PC-3 (cell line): ENCODE data around the gene CD151. TPM values are rescaled to one million over a fixed set of nuclear protein-coding genes. Genes with fewer than 3 reads are reported as not detected.

Experiments
- ATAC-seq: fragments of 200-7000 bp; cut with Tn5 transposase; 2 replicates; pipeline ENCODE4 v1.9.1; 2020; ENCODE audit warnings: mild to moderate bottlenecking, moderate library complexity
- BruUV-seq: library from RNA; stranded (reverse); fragments of 400-500 nt; replicated peaks from 2 replicates; lab custom pipeline; 2021; lab: Mats Ljungman, UMichigan
- CTCF ChIA-PET: fragments of 300-600 bp; sonication (Branson Sonifier 250); formaldehyde crosslinking; loops from one replicate; lab custom pipeline; 2022; ENCODE audit warnings: antibody characterized with exemption; lab: Charles Lee
- POLR2A ChIA-PET: fragments of 300-600 bp; sonication (Branson Sonifier 250); formaldehyde crosslinking; loops from one replicate; lab custom pipeline; 2022; ENCODE audit warnings: antibody characterized with exemption; ENCODE audit not compliant: unreplicated experiment; lab: Charles Lee
- DNase-seq: peaks from one replicate; pipeline ENCODE4 v3.0.0-alpha.2; 2015
- H2AFZ ChIP-seq: fragments of 300-600 bp; sonication (generic); 2 replicates; pipeline ENCODE4 v1.6.0; 2016; ENCODE audit warnings: antibody characterized with exemption, low read length
- H3F3A ChIP-seq: fragments of 300-600 bp; sonication (generic); one replicate; pipeline ENCODE4 v1.6.0; 2017; ENCODE audit warnings: antibody characterized with exemption, low read length, control low read depth, mild to moderate bottlenecking; ENCODE audit not compliant: unreplicated experiment
- H3K27ac ChIP-seq: fragments of 300-600 bp; sonication (generic); 2 replicates; pipeline ENCODE4 v1.5.1; 2016; ENCODE audit warnings: mild to moderate bottlenecking, low read length
- H3K27me3 ChIP-seq: fragments of 300-600 bp; sonication (generic); 2 replicates; pipeline ENCODE4 v1.6.1; 2016; ENCODE audit warnings: low read length, mixed read lengths
- H3K36me3 ChIP-seq: fragments of 300-600 bp; sonication (generic); 2 replicates; pipeline ENCODE4 v1.6.1; 2016; ENCODE audit warnings: low read depth, mixed run types, low read length, mixed read lengths
- H3K4me1 ChIP-seq: fragments of 300-600 bp; sonication (generic); 2 replicates; pipeline ENCODE4 v1.5.1; 2016; ENCODE audit warnings: low read length; ENCODE audit not compliant: insufficient read depth
- H3K4me2 ChIP-seq: fragments of 300-600 bp; sonication (generic); 2 replicates; pipeline ENCODE4 v1.6.0; 2016; ENCODE audit warnings: low read length
- H3K4me3 ChIP-seq: fragments of 300-600 bp; sonication (generic); 2 replicates; pipeline ENCODE4 v1.5.1; 2016; ENCODE audit warnings: mild to moderate bottlenecking, low read length, mixed read lengths
- H3K79me2 ChIP-seq: fragments of 300-600 bp; sonication (generic); 2 replicates; pipeline ENCODE4 v1.6.1; 2017; ENCODE audit warnings: low read length, mixed read lengths
- H3K9ac ChIP-seq: fragments of 300-600 bp; sonication (generic); 2 replicates; pipeline ENCODE4 v1.6.0; 2016; ENCODE audit warnings: mild to moderate bottlenecking, low read length
- H3K9me2 ChIP-seq: fragments of 300-600 bp; sonication (generic); replicated peaks from 2 replicates; pipeline ENCODE4 v1.6.1; 2016; ENCODE audit warnings: mixed run types, low read length, mixed read lengths
- H3K9me3 ChIP-seq: fragments of 300-600 bp; sonication (generic); 2 replicates; pipeline ENCODE4 v1.6.1; 2016; ENCODE audit warnings: low read length, mixed read lengths
- H4K20me1 ChIP-seq: fragments of 300-600 bp; sonication (generic); 2 replicates; pipeline ENCODE4 v1.6.1; 2016; ENCODE audit warnings: low read length, mixed read lengths
- EZH2 ChIP-seq: fragments of 300-600 bp; sonication (generic); IDR thresholded peaks from one replicate; pipeline ENCODE4 v1.6.1; 2017; ENCODE audit warnings: antibody characterized with exemption, mild to moderate bottlenecking, low read length; ENCODE audit not compliant: unreplicated experiment
- EZH2phosphoT487 ChIP-seq: fragments of 300-600 bp; sonication (generic); IDR thresholded peaks from 2 replicates; pipeline ENCODE4 v1.6.1; 2018; ENCODE audit warnings: mild to moderate bottlenecking, antibody characterized with exemption, low read length, borderline replicate concordance
- intact Hi-C: fragments of 100-400 bp; cut with micrococcal nuclease; formaldehyde crosslinking; loops from 2 replicates; pipeline ENCODE4 v1.9.0; 2023
- total RNA-seq: library from RNA; depleted of rRNA; stranded (reverse); fragments of >200 nt; gene quantifications from 2 replicates; pipeline ENCODE4 v1.2.3, GENCODE V29; 2014
- TF ChIP-seq, protein P1 (sequence below): fragments of 300-600 bp; sonication (generic); conservative IDR thresholded peaks from 2 replicates; pipeline ENCODE4 v1.5.1; 2017; ENCODE audit warnings: antibody characterized with exemption, low read depth, mild to moderate bottlenecking, low read length

The CD151 gene
- total RNA-seq, 1 experiment from 2014 or later = 469 TPM

DNA sequence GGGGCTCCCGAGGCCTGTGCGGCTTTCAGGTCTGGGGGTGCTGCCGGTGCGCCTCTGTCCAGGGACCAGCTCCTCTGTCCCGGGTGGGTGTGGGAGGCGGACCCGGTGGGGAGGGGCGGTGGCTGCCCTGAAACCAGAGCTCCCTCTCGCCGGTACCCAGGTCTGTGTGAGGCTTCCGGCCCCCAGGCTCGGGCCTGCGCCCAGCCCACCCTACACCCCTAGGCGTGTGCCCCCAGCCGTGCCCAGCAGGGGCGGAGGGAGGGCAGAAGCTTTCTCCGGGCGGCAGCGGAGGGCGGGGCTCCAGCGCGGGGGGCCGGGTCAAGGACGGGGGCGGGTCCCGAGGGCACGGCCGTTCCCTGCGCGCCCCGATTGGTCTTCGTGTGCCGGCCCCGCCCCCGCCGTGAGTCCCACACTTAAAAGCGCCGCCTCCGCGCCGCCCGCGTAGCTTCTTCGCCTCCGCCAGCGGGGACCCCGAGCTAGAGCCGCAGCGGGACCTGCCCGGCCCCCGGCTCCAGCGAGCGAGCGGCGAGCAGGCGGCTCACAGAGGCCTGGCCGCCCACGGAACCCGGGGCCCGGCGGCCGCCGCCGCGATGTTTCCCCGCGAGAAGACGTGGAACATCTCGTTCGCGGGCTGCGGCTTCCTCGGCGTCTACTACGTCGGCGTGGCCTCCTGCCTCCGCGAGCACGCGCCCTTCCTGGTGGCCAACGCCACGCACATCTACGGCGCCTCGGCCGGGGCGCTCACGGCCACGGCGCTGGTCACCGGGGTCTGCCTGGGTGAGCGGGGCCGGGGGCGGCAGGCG, 13.4 kb upstream of the CD151 start:
- peaks cover 25% of the 10 kb centered on the region for H3K79me2 ChIP-seq
- H3K4me1 ChIP-seq = peaks cover 26% of the 10 kb centered on the region
- H3K9me3 ChIP-seq = no peaks in the 10 kb centered on the region
- peak overlapping the region; percentile 89 for H3K4me3 ChIP-seq
- peak overlapping the region; percentile 100 for H3K4me2 ChIP-seq
- H3K9me2 ChIP-seq = no peaks in the 10 kb centered on the region
- ChIA-PET CTCF (interaction anchor here (1.9 kb wide), 1 partner anchor 13 kb away, joined by 18 read pairs; the partner anchor contains the start of gene CD151), POLR2A (interaction anchor here (0.6 to 2.1 kb wide), 7 partner anchors 13 to 255 kb away, joined by 3 to 19 read pairs (median 8); partner anchors contain the start of genes CD151 and TSPAN4)
- H3K27me3 ChIP-seq = no peaks in the 10 kb centered on the region
- peak; percentile 80 for DNase-seq
- peak overlapping the region; percentile 67 for H3K9ac ChIP-seq
- H3F3A ChIP-seq = no peaks in the 10 kb centered on the region
- BruUV-seq = no TSS peak
- TF ChIP-seq EZH2 (no peak), EZH2phosphoT487 (no peak)
- TF ChIP-seq, protein P1, sequence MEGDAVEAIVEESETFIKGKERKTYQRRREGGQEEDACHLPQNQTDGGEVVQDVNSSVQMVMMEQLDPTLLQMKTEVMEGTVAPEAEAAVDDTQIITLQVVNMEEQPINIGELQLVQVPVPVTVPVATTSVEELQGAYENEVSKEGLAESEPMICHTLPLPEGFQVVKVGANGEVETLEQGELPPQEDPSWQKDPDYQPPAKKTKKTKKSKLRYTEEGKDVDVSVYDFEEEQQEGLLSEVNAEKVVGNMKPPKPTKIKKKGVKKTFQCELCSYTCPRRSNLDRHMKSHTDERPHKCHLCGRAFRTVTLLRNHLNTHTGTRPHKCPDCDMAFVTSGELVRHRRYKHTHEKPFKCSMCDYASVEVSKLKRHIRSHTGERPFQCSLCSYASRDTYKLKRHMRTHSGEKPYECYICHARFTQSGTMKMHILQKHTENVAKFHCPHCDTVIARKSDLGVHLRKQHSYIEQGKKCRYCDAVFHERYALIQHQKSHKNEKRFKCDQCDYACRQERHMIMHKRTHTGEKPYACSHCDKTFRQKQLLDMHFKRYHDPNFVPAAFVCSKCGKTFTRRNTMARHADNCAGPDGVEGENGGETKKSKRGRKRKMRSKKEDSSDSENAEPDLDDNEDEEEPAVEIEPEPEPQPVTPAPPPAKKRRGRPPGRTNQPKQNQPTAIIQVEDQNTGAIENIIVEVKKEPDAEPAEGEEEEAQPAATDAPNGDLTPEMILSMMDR = no peak
- H2AFZ ChIP-seq = peak overlapping the region; percentile 74
- peak overlapping the region; percentile 30; the same call in 1 of the 2 replicates for H3K27ac ChIP-seq
- intact Hi-C loops = no loop called here
- H4K20me1 ChIP-seq = peaks cover 13% of the 10 kb centered on the region; the same call in 1 of the 2 replicates
- no peaks in the 10 kb centered on the region for H3K36me3 ChIP-seq
- peak; percentile 59 for ATAC-seq

DNA sequence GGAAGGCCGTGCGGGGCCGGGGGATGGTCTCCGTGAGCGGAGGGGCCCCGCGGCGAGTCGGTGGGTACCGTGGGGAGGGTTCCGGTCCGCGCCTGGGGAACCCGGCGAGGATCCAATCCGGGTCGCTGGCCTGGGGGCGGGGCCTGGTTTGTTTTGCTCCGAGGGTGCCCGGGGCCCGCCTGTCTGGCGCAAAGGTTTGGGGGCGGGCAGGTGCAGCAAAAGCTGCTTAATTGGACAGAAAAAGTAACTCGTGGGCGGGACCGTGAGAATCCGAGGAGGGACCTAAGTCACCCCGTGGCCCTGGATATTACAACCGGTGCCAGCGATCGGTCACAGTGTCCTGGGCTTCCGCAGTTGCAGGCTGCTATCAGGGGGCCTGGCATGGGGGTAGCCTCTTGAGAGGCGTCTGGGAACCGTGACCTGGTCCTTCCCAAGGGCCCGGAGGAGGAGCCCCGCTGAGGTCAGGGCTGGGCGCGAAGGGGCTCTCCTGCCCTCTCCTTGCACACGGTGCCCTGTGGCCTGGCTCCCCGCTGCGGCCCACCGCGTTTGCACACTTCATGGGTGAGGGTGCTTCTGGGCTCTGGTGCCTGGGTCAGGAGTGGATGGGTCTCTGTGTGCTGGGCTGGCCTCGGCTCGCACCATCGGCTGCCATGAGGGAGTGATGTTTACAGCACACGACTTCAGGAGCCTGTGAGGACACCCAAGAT, 12.7 kb upstream of the CD151 start:
- peak overlapping the region; percentile 67 for H3K9ac ChIP-seq
- no peaks in the 10 kb centered on the region for H3K9me2 ChIP-seq
- H3F3A ChIP-seq = no peaks in the 10 kb centered on the region
- ChIA-PET CTCF (interaction anchor here (1.9 kb wide), 1 partner anchor 12 kb away, joined by 18 read pairs; the partner anchor contains the start of gene CD151), POLR2A (interaction anchor here (1.0 to 2.1 kb wide), 3 partner anchors 12 to 24 kb away, joined by 3 to 16 read pairs (median 12); partner anchors contain the start of gene CD151)
- ATAC-seq = peak; percentile 48
- H3K4me1 ChIP-seq = peaks cover 33% of the 10 kb centered on the region
- no peaks in the 10 kb centered on the region for H3K9me3 ChIP-seq
- H3K4me3 ChIP-seq = peak overlapping the region; percentile 89
- DNase-seq = peak; percentile 88
- peaks cover 25% of the 10 kb centered on the region for H3K79me2 ChIP-seq
- intact Hi-C loops = loop anchor here (2.0 kb wide), 1 partner anchor 23 kb away; no protein-coding TSS in a partner anchor
- H3K4me2 ChIP-seq = peak overlapping the region; percentile 100
- peaks cover 13% of the 10 kb centered on the region; the same call in 1 of the 2 replicates for H4K20me1 ChIP-seq
- peak overlapping the region; percentile 57; the same call in 1 of the 2 replicates for H3K27ac ChIP-seq
- no peak for TF ChIP-seq EZH2phosphoT487
- TF ChIP-seq EZH2 = no peak
- TF ChIP-seq, protein P1 = no peak
- H3K27me3 ChIP-seq = no peaks in the 10 kb centered on the region
- BruUV-seq = TSS peak; percentile 66
- H2AFZ ChIP-seq = peak overlapping the region; percentile 42; the same call in 1 of the 2 replicates
- H3K36me3 ChIP-seq = no peaks in the 10 kb centered on the region
